Measurements from ENCODE around the gene ZGRF1. TPM values are rescaled to one million over a fixed set of nuclear protein-coding genes. Genes with fewer than 3 reads are reported as not detected.
"Not testable (repeated sequence)": the region's sequence is repeated elsewhere in the genome, so short reads cannot be mapped to it uniquely, and the experiment has no call there.

ZGRF1 gene
- total RNA-seq, 2 experiments from 2014 or later = 40.0 to 43.0 TPM

DNA sequence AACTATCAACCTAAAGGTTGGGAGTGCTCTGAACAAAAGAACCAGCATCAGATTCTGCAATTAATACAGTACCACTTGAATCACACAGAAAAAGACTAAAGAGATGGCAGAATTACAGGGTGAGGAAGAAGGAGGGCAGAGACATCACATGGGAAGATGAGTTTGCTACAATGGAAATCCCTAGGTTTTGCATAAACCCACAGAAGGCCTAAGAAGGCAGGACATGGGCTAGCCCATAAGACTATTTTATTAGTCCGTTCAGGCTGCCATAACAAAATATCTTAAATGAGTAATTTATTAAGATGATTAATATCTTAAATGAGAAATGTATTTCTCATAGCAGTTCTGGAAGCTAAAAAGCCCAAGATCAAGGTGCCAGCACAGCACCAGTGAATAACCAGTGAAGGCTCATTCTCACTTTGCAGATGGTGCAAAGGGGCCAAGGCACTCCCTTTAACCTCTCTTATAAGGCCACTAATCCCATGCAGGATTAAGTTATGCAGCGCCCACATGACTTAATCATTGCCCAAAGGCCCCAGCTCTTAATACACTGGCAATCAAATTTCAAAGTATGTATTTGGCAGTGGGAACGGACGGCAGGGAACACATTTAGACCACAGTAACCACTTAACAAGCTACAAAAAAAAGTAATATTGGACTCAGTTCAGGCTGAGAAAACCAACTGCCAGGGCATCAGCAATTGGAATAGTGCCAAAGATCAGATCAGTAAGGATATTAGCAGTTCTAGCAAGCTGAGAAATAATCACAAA, 73.1 kb downstream of the ZGRF1 start:
- CTCF ChIA-PET = no interaction called here
- no peak overlapping the region for H3K27ac Mint-ChIP-seq
- no peaks in the 10 kb centered on the region for H3K9me3 Mint-ChIP-seq
- DNase-seq = no peak
- peaks cover 16% of the 10 kb centered on the region for H3K36me3 Mint-ChIP-seq (ENCODE audit: low read depth)
- no peaks in the 10 kb centered on the region for H3K27me3 Mint-ChIP-seq (ENCODE audit: low read depth)
- no peaks in the 10 kb centered on the region for H3K4me1 Mint-ChIP-seq (ENCODE audit: low read depth)
- intact Hi-C loops (cut with micrococcal nuclease) = no loop called here
- no peak overlapping the region for H3K4me3 Mint-ChIP-seq

DNA sequence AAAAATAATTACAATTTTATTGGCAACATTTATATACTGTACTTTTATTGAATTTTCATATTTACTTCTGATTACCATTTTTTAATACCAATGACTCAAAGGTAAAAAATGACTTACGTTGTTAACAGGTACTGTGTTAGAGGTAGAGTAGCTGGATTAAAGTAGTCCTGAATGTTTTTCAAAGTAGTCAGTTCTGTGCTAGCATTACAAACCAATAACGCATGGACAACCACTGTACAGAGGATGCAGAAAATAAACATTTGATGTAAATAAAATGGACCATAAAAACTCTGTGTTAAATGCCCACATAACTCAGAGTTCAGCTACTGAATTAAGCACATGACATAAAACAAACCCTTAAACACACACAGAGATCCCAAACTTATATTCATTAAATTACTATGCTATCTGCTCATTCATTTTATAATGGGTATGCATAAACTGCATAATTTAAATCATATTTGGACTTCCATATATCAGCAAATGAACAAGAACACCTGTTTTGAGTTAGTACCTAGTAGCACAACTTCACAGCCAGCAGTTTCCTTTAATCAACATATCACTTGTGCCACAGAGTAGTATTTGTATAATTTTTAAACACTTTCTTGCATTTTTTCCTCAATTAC, 74.3 kb downstream of the ZGRF1 start:
- intact Hi-C loops (cut with micrococcal nuclease) = no loop called here
- no peaks in the 10 kb centered on the region for H3K4me1 Mint-ChIP-seq (ENCODE audit: low read depth)

GRCh38 chr4:112560084-112560483, 76.6 kb downstream of the ZGRF1 start:
- Mint-ChIP-seq H3K4me1 (ENCODE audit: low read depth) (no peaks in the 10 kb centered on the region), H3K36me3 (ENCODE audit: low read depth) (peaks cover 21% of the 10 kb centered on the region), H3K4me3 (no peak overlapping the region), H3K27ac (no peak overlapping the region), H3K27me3 (ENCODE audit: low read depth) (no peaks in the 10 kb centered on the region), H3K9me3 (no peaks in the 10 kb centered on the region)
- intact Hi-C loops (cut with micrococcal nuclease) = no loop called here
- no peak for DNase-seq
- CTCF ChIA-PET = interaction anchor here (0.6 to 1.2 kb wide), 4 partner anchors 11 to 509 kb away, joined by 3 to 5 read pairs (median 3); no protein-coding TSS in a partner anchor

More for the DNA sequence above, 74.3 kb downstream of the ZGRF1 start:
- Mint-ChIP-seq H3K36me3 (ENCODE audit: low read depth) (peaks cover 22% of the 10 kb centered on the region), H3K27ac (no peak overlapping the region), H3K4me3 (no peak overlapping the region), H3K9me3 (no peaks in the 10 kb centered on the region), H3K27me3 (ENCODE audit: low read depth) (no peaks in the 10 kb centered on the region)
- CTCF ChIA-PET = no interaction called here
- DNase-seq = no peak

GRCh38 chr4:112559053-112559452, 77.7 kb downstream of the ZGRF1 start:
- Mint-ChIP-seq H3K27me3 (ENCODE audit: low read depth) (no peaks in the 10 kb centered on the region), H3K9me3 (no peaks in the 10 kb centered on the region), H3K4me3 (no peak overlapping the region), H3K4me1 (ENCODE audit: low read depth) (no peaks in the 10 kb centered on the region), H3K36me3 (ENCODE audit: low read depth) (peaks cover 25% of the 10 kb centered on the region), H3K27ac (no peak overlapping the region)
- intact Hi-C loops (cut with micrococcal nuclease) = no loop called here
- DNase-seq = no peak
- CTCF ChIA-PET = no interaction called here

- H3K27me3 Mint-ChIP-seq (ENCODE audit: low read depth) = no peaks in the 10 kb centered on the region
- H3K9me3 Mint-ChIP-seq = no peaks in the 10 kb centered on the region
- CTCF ChIA-PET = no interaction called here
- H3K36me3 Mint-ChIP-seq (ENCODE audit: low read depth) = peaks cover 30% of the 10 kb centered on the region
- H3K4me1 Mint-ChIP-seq (ENCODE audit: low read depth) = no peaks in the 10 kb centered on the region
- H3K4me3 Mint-ChIP-seq = no peak overlapping the region
- intact Hi-C loops (cut with micrococcal nuclease) = no loop called here
- DNase-seq = no peak
- no peak overlapping the region for H3K27ac Mint-ChIP-seq
Observed at GRCh38 chr4:112557676-112558411, 78.9 kb downstream of the ZGRF1 start.

DNA sequence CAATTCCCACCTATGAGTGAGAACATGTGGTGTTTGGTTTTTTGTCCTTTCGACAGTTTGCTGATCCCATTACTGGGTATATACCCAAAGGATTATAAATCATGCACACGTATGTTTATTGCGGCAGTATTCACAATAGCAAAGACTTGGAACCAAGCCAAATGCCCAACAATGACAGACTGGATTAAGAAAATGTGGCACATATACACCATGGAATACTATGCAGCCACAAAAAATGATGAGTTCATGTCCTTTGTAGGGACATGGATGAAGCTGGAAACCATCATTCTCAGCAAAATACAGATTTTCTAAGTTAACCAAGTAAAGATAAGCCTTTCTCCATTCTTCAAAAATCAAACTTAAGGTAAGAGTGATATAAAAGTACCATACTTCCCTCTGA, 82.4 kb downstream of the ZGRF1 start:
- H3K27ac Mint-ChIP-seq; H3K9me3 Mint-ChIP-seq; H3K27me3 Mint-ChIP-seq (ENCODE audit: low read depth); H3K4me3 Mint-ChIP-seq; H3K4me1 Mint-ChIP-seq (ENCODE audit: low read depth); DNase-seq; CTCF ChIA-PET; intact Hi-C loops (cut with micrococcal nuclease): not testable (repeated sequence)
- peaks cover 22% of the 10 kb centered on the region for H3K36me3 Mint-ChIP-seq (ENCODE audit: low read depth)

- DNase-seq = no peak
- intact Hi-C loops (cut with micrococcal nuclease) = no loop called here
- no peaks in the 10 kb centered on the region for H3K27me3 Mint-ChIP-seq (ENCODE audit: low read depth)
- H3K27ac Mint-ChIP-seq = no peak overlapping the region
- peaks cover 15% of the 10 kb centered on the region for H3K36me3 Mint-ChIP-seq (ENCODE audit: low read depth)
- no peaks in the 10 kb centered on the region for H3K4me1 Mint-ChIP-seq (ENCODE audit: low read depth)
- H3K9me3 Mint-ChIP-seq = no peaks in the 10 kb centered on the region
- CTCF ChIA-PET = interaction anchor here (0.6 kb wide), 1 partner anchor 12 kb away, joined by 5 read pairs; no protein-coding TSS in a partner anchor
- H3K4me3 Mint-ChIP-seq = no peak overlapping the region
Observed at GRCh38 chr4:112552668-112553067, 84.0 kb downstream of the ZGRF1 start.

GRCh38 chr4:112550728-112551127, 86.0 kb downstream of the ZGRF1 start:
- intact Hi-C loops (cut with micrococcal nuclease) = no loop called here
- Mint-ChIP-seq H3K27ac (no peak overlapping the region), H3K27me3 (ENCODE audit: low read depth) (no peaks in the 10 kb centered on the region), H3K36me3 (ENCODE audit: low read depth) (peaks cover 13% of the 10 kb centered on the region), H3K9me3 (no peaks in the 10 kb centered on the region), H3K4me3 (no peak overlapping the region), H3K4me1 (ENCODE audit: low read depth) (no peaks in the 10 kb centered on the region)
- DNase-seq = no peak
- CTCF ChIA-PET = interaction anchor here (1.1 kb wide), 1 partner anchor 54 kb away, joined by 3 read pairs; no protein-coding TSS in a partner anchor

- no peaks in the 10 kb centered on the region for H3K9me3 Mint-ChIP-seq
- CTCF ChIA-PET = no interaction called here
- H3K27me3 Mint-ChIP-seq (ENCODE audit: low read depth) = no peaks in the 10 kb centered on the region
- H3K4me3 Mint-ChIP-seq = no peak overlapping the region
- H3K27ac Mint-ChIP-seq = no peak overlapping the region
- no peak for DNase-seq
- H3K4me1 Mint-ChIP-seq (ENCODE audit: low read depth) = no peaks in the 10 kb centered on the region
- peaks cover 7% of the 10 kb centered on the region for H3K36me3 Mint-ChIP-seq (ENCODE audit: low read depth)
- intact Hi-C loops (cut with micrococcal nuclease) = no loop called here
Observed at GRCh38 chr4:112546476-112546875, 90.2 kb downstream of the ZGRF1 start.

GRCh38 chr4:112545346-112545745, 91.4 kb downstream of the ZGRF1 start:
- H3K27me3 Mint-ChIP-seq (ENCODE audit: low read depth) = no peaks in the 10 kb centered on the region
- intact Hi-C loops (cut with micrococcal nuclease) = no loop called here
- H3K4me1 Mint-ChIP-seq (ENCODE audit: low read depth) = no peaks in the 10 kb centered on the region
- no peaks in the 10 kb centered on the region for H3K9me3 Mint-ChIP-seq
- CTCF ChIA-PET = no interaction called here
- H3K36me3 Mint-ChIP-seq (ENCODE audit: low read depth) = peaks cover 7% of the 10 kb centered on the region
- H3K4me3 Mint-ChIP-seq = no peak overlapping the region
- no peak for DNase-seq
- H3K27ac Mint-ChIP-seq = no peak overlapping the region

DNA sequence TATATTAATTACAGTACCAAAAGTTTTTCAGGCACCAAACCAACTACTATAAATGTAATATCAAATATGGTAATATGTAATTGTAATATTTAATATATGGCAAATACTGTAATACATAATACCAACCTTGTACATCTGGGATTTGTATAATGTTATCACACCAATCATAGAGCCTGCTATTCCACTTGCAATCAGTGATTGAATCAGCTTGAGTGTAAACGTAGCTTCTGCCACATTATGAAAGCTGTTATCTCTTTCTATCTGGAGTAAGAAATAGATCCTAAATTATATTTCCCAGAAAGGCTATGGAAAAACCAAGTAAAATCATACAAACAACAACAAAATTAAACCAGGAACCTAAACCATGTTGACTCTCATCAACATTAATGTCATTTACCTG, 96.0 kb downstream of the ZGRF1 start:
- no peaks in the 10 kb centered on the region for H3K27me3 Mint-ChIP-seq (ENCODE audit: low read depth)
- no peak overlapping the region for H3K4me3 Mint-ChIP-seq
- DNase-seq = no peak
- intact Hi-C loops (cut with micrococcal nuclease) = no loop called here
- H3K36me3 Mint-ChIP-seq (ENCODE audit: low read depth) = peaks cover 10% of the 10 kb centered on the region
- no peak overlapping the region for H3K27ac Mint-ChIP-seq
- H3K9me3 Mint-ChIP-seq = no peaks in the 10 kb centered on the region
- no peaks in the 10 kb centered on the region for H3K4me1 Mint-ChIP-seq (ENCODE audit: low read depth)
- CTCF ChIA-PET = interaction anchor here (0.9 kb wide), 1 partner anchor 16 kb away, joined by 3 read pairs; no protein-coding TSS in a partner anchor

DNA sequence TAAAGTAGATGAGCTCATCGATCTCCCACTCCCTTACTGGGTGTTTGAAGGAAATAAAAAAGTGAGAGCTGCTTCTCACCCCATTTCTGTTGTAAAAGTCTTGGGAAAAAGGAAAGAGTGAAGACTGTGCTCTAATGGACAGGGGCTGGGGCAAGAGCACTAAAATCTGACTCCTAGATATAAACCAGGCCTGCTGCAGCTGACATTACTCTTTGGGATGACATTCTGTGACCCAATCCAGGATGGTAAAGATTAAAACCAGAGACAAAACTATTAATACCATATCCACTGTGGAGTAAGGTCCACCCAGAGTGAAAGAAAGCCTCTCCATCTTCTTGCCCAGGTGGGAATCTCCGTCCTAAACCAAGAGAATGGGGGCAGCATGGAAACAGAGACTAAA, 100.6 kb downstream of the ZGRF1 start:
- H3K4me3 Mint-ChIP-seq = no peak overlapping the region
- H3K36me3 Mint-ChIP-seq (ENCODE audit: low read depth) = peaks cover 5% of the 10 kb centered on the region
- H3K27ac Mint-ChIP-seq = no peak overlapping the region
- no peaks in the 10 kb centered on the region for H3K9me3 Mint-ChIP-seq
- DNase-seq = no peak
- CTCF ChIA-PET = interaction anchor here (0.6 to 1.1 kb wide), 2 partner anchors 13 to 437 kb away, joined by 3 read pairs; no protein-coding TSS in a partner anchor
- no peaks in the 10 kb centered on the region for H3K4me1 Mint-ChIP-seq (ENCODE audit: low read depth)
- H3K27me3 Mint-ChIP-seq (ENCODE audit: low read depth) = peaks cover 4% of the 10 kb centered on the region
- intact Hi-C loops (cut with micrococcal nuclease) = loop anchor here (5.0 kb wide), 1 partner anchor 226 kb away; no protein-coding TSS in a partner anchor

All from activated naive CD4-positive, alpha-beta T cell treated with anti-CD3 and anti-CD28 coated beads for 36 hours (primary cell).